GM12878 (cell line): Measurements from ENCODE around the gene NRG3. TPM values are rescaled to one million over a fixed set of nuclear protein-coding genes. Genes with fewer than 3 reads are reported as not detected.

ENCODE experiments used
- ATAC-seq: fragments of 200-7000 bp; cut with Tn5 transposase; 3 replicates; pipeline ENCODE4 v1.9.1; 2020; ENCODE audit warnings: mild to moderate bottlenecking, moderate library complexity
- BruUV-seq: library from RNA; stranded (reverse); fragments of 400-500 nt; replicated peaks from 2 replicates; lab custom pipeline; 2021; lab: Mats Ljungman, UMichigan
- CTCF ChIA-PET: fragments of 300-600 bp; sonication (Branson Sonifier 250); formaldehyde crosslinking; extraction: SDS; loops from one replicate; lab custom pipeline; 2021; ENCODE audit warnings: inconsistent platforms; lab: Yijun Ruan, JAX
- POLR2A ChIA-PET: fragments of 350-600 bp; formaldehyde crosslinking; extraction: SDS; loops from one replicate; lab custom pipeline; 2021; ENCODE audit warnings: inconsistent platforms; lab: Charles Lee
- RAD21 ChIA-PET: fragments of 300-600 bp; sonication (Branson Sonifier 250); formaldehyde crosslinking; loops from one replicate; lab custom pipeline; 2023; ENCODE audit warnings: antibody characterized with exemption; ENCODE audit not compliant: unreplicated experiment; lab: Charles Lee
- SMC1A ChIA-PET: fragments of 300-600 bp; sonication (Branson Sonifier 250); formaldehyde crosslinking; loops from one replicate; lab custom pipeline; 2023; ENCODE audit not compliant: unreplicated experiment, uncharacterized antibody; lab: Charles Lee
- DNase-seq: peaks from one replicate; pipeline ENCODE4 v3.0.0-alpha.2; 2011; ENCODE audit warnings: low read depth, low spot score
- FAIRE-seq: peaks from 3 replicates; lab custom pipeline; 2011; peaks lifted over from hg19 to GRCh38; lab: Jason Lieb, UNC
- H2AFZ ChIP-seq: 2 replicates; pipeline ENCODE4 v1.6.0; 2011; ENCODE audit warnings: low read depth, low read length, control low read depth; ENCODE audit not compliant: control insufficient read depth
- H3K27ac ChIP-seq: 2 replicates; pipeline ENCODE4 v1.5.1; 2011; ENCODE audit warnings: control low read depth; ENCODE audit not compliant: control insufficient read depth, insufficient read depth
- H3K27me3 ChIP-seq, 2 experiments: replicated peaks in 1 of 2; 2 replicates each; pipeline versions ENCODE4 v1.6.0 to v1.6.1; 2011; ENCODE audit warnings: low read length in 1 of 2; ENCODE audit not compliant: control insufficient read depth in 2 of 2, insufficient read depth in 2 of 2
- H3K36me3 ChIP-seq, 2 experiments: 2 replicates each; pipeline ENCODE4 v1.5.1; 2011; ENCODE audit warnings: low read length in 1 of 2; ENCODE audit not compliant: control insufficient read depth in 2 of 2, insufficient read depth in 2 of 2
- H3K4me1 ChIP-seq: 2 replicates; pipeline ENCODE4 v1.6.1; 2011; ENCODE audit warnings: mild to moderate bottlenecking, low read length, moderate library complexity, mixed read lengths; ENCODE audit not compliant: control insufficient read depth, insufficient read depth
- H3K4me2 ChIP-seq: 2 replicates; pipeline ENCODE4 v1.6.0; 2011; ENCODE audit warnings: control low read depth; ENCODE audit not compliant: control insufficient read depth, insufficient read depth
- H3K4me3 ChIP-seq: fragments of 200-600 bp; sonication (generic); 2 replicates; pipeline ENCODE4 v1.5.1; 2016
- H3K79me2 ChIP-seq: 2 replicates; pipeline ENCODE4 v1.6.0; 2011; ENCODE audit warnings: low read length; ENCODE audit not compliant: control insufficient read depth, insufficient read depth
- H3K9ac ChIP-seq: 2 replicates; pipeline ENCODE4 v1.8.0; 2011; ENCODE audit warnings: low read length, control low read depth, mixed read lengths; ENCODE audit not compliant: control insufficient read depth, insufficient read depth
- H3K9me3 ChIP-seq: replicated peaks from 3 replicates; pipeline ENCODE4 v1.5.1; 2011; ENCODE audit warnings: mild to moderate bottlenecking, low read length; ENCODE audit not compliant: control insufficient read depth, insufficient read depth
- H4K20me1 ChIP-seq: 2 replicates; pipeline ENCODE4 v1.6.0; 2011; ENCODE audit not compliant: control insufficient read depth, insufficient read depth
- BCL3 ChIP-seq: IDR thresholded peaks from 2 replicates; pipeline ENCODE4 v1.6.1; 2011; ENCODE audit warnings: borderline replicate concordance, low read depth, mild to moderate bottlenecking, moderate library complexity, low read length; ENCODE audit not compliant: insufficient read depth, poor library complexity, severe bottlenecking
- BRCA1 ChIP-seq: IDR thresholded peaks from 2 replicates; pipeline ENCODE4 v1.6.1; 2011; ENCODE audit warnings: low read depth, low read length, improper control_type of control experiment
- CREM ChIP-seq: IDR thresholded peaks from 2 replicates; pipeline ENCODE4 v1.6.1; 2014; ENCODE audit warnings: antibody characterized with exemption, low read depth
- GATAD2B ChIP-seq: fragments of 450-650 bp; conservative IDR thresholded peaks from 2 replicates; pipeline ENCODE4 v1.6.1; 2017; ENCODE audit warnings: low read depth, mild to moderate bottlenecking, moderate library complexity
- MTA2 ChIP-seq: fragments of 450-650 bp; IDR thresholded peaks from 2 replicates; pipeline ENCODE4 v1.6.1; 2016; ENCODE audit warnings: low read depth, mild to moderate bottlenecking, moderate library complexity
- WRNIP1 ChIP-seq: IDR thresholded peaks from 2 replicates; pipeline ENCODE4 v1.6.1; 2011; ENCODE audit warnings: low read depth, low read length, improper control_type of control experiment, borderline replicate concordance
- WGBS: methylation state at CpG from one replicate; pipeline ENCODE4 v1.1.6; 2016; ENCODE audit warnings: low lambda C conversion rate; ENCODE audit not compliant: insufficient replicate concordance, insufficient coverage; ENCODE audit errors: missing lambda C conversion rate; 5-methylcytosine and 5-hydroxymethylcytosine counted together
- in situ Hi-C: fragments of 300-500 bp; cut with MboI; formaldehyde crosslinking; loops from 9 replicates; pipeline ENCODE4 v1.14.3; 2018; ENCODE audit warnings: mixed read lengths
- intact Hi-C: fragments of 100-400 bp; cut with micrococcal nuclease; formaldehyde crosslinking; loops from one replicate; pipeline ENCODE4 v1.14.2; 2022; ENCODE audit not compliant: unreplicated experiment
- polyA plus RNA-seq, 11 experiments: library from polyadenylated mRNA; depleted of rRNA in 4 of 11; unstranded in 6 of 11; stranded (reverse) in 5 of 11; fragments of >200 nt; fragmentation: Nextera tagmentation in 4 of 11; fragmentation: Illumina TruSeq in 1 of 11; extraction: Ambion mirVana in 4 of 11; extraction: Trizol in 1 of 11; gene quantifications; 1 replicate in 1 of 11; 2 replicates in 10 of 11; pipeline versions ENCODE4 v1.2.1 to v1.2.3, GENCODE V29; 2011 to 2016; ENCODE audit warnings: inconsistent platforms in 2 of 11, missing spikeins in 2 of 11, low read depth in 1 of 11
- total RNA-seq, 4 experiments: library from RNA; depleted of rRNA in 3 of 4; stranded (reverse); fragments of >200 nt in 3 of 4; fragmentation: Illumina TruSeq in 1 of 4; extraction: Trizol in 1 of 4; gene quantifications; 2 replicates each; pipeline versions ENCODE4 v1.2.1 to v1.2.3, GENCODE V29; 2013 to 2021
- TF ChIP-seq, protein P1 (sequence below): fragments of 450-650 bp; IDR thresholded peaks from 2 replicates; pipeline ENCODE4 v1.6.1; 2014; ENCODE audit warnings: mild to moderate bottlenecking
- TF ChIP-seq, protein P2 (sequence below): fragments of 450-650 bp; IDR thresholded peaks from 2 replicates; pipeline ENCODE4 v1.6.1; 2017; ENCODE audit warnings: mild to moderate bottlenecking, low read depth, inconsistent platforms; ENCODE audit not compliant: poor library complexity, severe bottlenecking
- TF ChIP-seq, protein P3 (sequence below): fragments of 450-650 bp; formaldehyde crosslinking; IDR thresholded peaks from 2 replicates; pipeline ENCODE4 v1.4.0; 2022; ENCODE audit warnings: mild to moderate bottlenecking, moderate library complexity

Gene NRG3
- total and polyA plus RNA-seq, 10 of the 15 experiments (the other 5 are each of a cell fraction or from before 2014, with no cell fraction given): 0.03 to 0.41 (median 0.17) TPM; not detected in 3

DNA sequence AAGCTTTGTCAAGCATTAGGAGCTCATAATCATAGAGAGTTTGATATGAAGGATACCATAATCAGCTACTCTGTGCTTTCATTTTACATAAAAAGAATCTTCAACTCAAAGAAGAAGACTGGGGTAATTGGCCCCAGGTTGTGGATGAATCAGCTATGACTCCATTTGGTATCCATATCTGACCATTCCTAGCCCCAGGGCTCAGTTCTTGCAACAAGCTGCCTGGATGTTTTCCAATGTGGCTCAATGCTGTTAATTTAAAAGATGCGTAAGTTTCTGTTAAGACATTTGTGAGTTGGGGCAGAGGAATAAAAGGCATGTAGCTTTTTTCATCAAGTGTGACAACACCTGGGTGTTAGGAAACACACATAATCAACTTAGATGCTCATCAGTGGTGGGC lies 951.1 kb downstream of the NRG3 start:
- H3K4me2 ChIP-seq: no peak overlapping the region
- POLR2A ChIA-PET: no interaction called here
- no peaks in the 10 kb centered on the region for H4K20me1 ChIP-seq
- BruUV-seq: no TSS peak
- no peak for DNase-seq
- no peak overlapping the region for H3K4me3 ChIP-seq
- no peaks in the 10 kb centered on the region for H3K36me3 ChIP-seq
- intact Hi-C loops (no loop called here), in situ Hi-C loops (no loop called here)
- 69% methylated on average over 1 of the region's 1 CpG for WGBS
- H3K27me3 ChIP-seq: no peaks in the 10 kb centered on the region
- no peak overlapping the region for H2AFZ ChIP-seq
- SMC1A ChIA-PET: interaction anchor here (1.2 to 1.7 kb wide), 3 partner anchors 13 to 48 kb away, joined by 3 to 5 read pairs (median 4); no protein-coding TSS in a partner anchor
- H3K27ac ChIP-seq: no peak overlapping the region
- H3K9ac ChIP-seq: no peak overlapping the region
- ATAC-seq: no peak
- H3K79me2 ChIP-seq: no peaks in the 10 kb centered on the region
- no peak for TF ChIP-seq WRNIP1
- TF ChIP-seq GATAD2B: no peak
- TF ChIP-seq BCL3: no peak
- TF ChIP-seq, protein P1, sequence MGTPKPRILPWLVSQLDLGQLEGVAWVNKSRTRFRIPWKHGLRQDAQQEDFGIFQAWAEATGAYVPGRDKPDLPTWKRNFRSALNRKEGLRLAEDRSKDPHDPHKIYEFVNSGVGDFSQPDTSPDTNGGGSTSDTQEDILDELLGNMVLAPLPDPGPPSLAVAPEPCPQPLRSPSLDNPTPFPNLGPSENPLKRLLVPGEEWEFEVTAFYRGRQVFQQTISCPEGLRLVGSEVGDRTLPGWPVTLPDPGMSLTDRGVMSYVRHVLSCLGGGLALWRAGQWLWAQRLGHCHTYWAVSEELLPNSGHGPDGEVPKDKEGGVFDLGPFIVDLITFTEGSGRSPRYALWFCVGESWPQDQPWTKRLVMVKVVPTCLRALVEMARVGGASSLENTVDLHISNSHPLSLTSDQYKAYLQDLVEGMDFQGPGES: no peak
- TF ChIP-seq, protein P2, sequence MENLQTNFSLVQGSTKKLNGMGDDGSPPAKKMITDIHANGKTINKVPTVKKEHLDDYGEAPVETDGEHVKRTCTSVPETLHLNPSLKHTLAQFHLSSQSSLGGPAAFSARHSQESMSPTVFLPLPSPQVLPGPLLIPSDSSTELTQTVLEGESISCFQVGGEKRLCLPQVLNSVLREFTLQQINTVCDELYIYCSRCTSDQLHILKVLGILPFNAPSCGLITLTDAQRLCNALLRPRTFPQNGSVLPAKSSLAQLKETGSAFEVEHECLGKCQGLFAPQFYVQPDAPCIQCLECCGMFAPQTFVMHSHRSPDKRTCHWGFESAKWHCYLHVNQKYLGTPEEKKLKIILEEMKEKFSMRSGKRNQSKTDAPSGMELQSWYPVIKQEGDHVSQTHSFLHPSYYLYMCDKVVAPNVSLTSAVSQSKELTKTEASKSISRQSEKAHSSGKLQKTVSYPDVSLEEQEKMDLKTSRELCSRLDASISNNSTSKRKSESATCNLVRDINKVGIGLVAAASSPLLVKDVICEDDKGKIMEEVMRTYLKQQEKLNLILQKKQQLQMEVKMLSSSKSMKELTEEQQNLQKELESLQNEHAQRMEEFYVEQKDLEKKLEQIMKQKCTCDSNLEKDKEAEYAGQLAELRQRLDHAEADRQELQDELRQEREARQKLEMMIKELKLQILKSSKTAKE: no peak
- TF ChIP-seq CREM: no peak
- no peak for TF ChIP-seq BRCA1
- TF ChIP-seq, protein P3, sequence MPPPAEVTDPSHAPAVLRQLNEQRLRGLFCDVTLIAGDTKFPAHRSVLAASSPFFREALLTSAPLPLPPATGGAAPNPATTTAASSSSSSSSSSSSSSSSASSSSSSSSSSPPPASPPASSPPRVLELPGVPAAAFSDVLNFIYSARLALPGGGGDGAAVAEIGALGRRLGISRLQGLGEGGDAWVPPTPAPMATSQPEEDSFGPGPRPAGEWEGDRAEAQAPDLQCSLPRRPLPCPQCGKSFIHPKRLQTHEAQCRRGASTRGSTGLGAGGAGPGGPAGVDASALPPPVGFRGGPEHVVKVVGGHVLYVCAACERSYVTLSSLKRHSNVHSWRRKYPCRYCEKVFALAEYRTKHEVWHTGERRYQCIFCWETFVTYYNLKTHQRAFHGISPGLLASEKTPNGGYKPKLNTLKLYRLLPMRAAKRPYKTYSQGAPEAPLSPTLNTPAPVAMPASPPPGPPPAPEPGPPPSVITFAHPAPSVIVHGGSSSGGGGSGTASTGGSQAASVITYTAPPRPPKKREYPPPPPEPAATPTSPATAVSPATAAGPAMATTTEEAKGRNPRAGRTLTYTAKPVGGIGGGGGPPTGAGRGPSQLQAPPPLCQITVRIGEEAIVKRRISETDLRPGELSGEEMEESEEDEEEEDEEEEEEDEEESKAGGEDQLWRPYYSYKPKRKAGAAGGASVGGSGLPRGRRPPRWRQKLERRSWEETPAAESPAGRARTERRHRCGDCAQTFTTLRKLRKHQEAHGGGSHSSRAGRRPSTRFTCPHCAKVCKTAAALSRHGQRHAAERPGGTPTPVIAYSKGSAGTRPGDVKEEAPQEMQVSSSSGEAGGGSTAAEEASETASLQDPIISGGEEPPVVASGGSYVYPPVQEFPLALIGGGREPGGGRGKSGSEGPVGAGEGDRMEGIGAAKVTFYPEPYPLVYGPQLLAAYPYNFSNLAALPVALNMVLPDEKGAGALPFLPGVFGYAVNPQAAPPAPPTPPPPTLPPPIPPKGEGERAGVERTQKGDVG: no peak
- TF ChIP-seq MTA2: no peak
- TF ChIP-seq, all 136 proteins: peak for 0
- no peak for FAIRE-seq
- Histone ChIP-seq H3K9me3 (no peaks in the 10 kb centered on the region), H3K4me1 (no peaks in the 10 kb centered on the region)
- ChIA-PET CTCF (interaction anchor here (0.8 to 1.8 kb wide), 3 partner anchors 12 to 19 kb away, joined by 3 to 10 read pairs (median 4); no protein-coding TSS in a partner anchor), RAD21 (interaction anchor here (1.5 to 2.0 kb wide), 2 partner anchors 30 to 129 kb away, joined by 3 to 5 read pairs; no protein-coding TSS in a partner anchor)
